GM12878 (cell line): Measurements from ENCODE around the gene SOX11. TPM values are rescaled to one million over a fixed set of nuclear protein-coding genes. Genes with fewer than 3 reads are reported as not detected.

ENCODE experiments used
- ATAC-seq: fragments of 200-7000 bp; cut with Tn5 transposase; 3 replicates; pipeline ENCODE4 v1.9.1; 2020; ENCODE audit warnings: mild to moderate bottlenecking, moderate library complexity
- BruUV-seq: library from RNA; stranded (reverse); fragments of 400-500 nt; replicated peaks from 2 replicates; lab custom pipeline; 2021; lab: Mats Ljungman, UMichigan
- CTCF ChIA-PET: fragments of 300-600 bp; sonication (Branson Sonifier 250); formaldehyde crosslinking; extraction: SDS; loops from one replicate; lab custom pipeline; 2021; ENCODE audit warnings: inconsistent platforms; lab: Yijun Ruan, JAX
- POLR2A ChIA-PET: fragments of 350-600 bp; formaldehyde crosslinking; extraction: SDS; loops from one replicate; lab custom pipeline; 2021; ENCODE audit warnings: inconsistent platforms; lab: Charles Lee
- RAD21 ChIA-PET: fragments of 300-600 bp; sonication (Branson Sonifier 250); formaldehyde crosslinking; loops from one replicate; lab custom pipeline; 2023; ENCODE audit warnings: antibody characterized with exemption; ENCODE audit not compliant: unreplicated experiment; lab: Charles Lee
- SMC1A ChIA-PET: fragments of 300-600 bp; sonication (Branson Sonifier 250); formaldehyde crosslinking; loops from one replicate; lab custom pipeline; 2023; ENCODE audit not compliant: unreplicated experiment, uncharacterized antibody; lab: Charles Lee
- DNase-seq: peaks from one replicate; pipeline ENCODE4 v3.0.0-alpha.2; 2011; ENCODE audit warnings: low read depth, low spot score
- FAIRE-seq: peaks from 3 replicates; lab custom pipeline; 2011; peaks lifted over from hg19 to GRCh38; lab: Jason Lieb, UNC
- H2AFZ ChIP-seq: 2 replicates; pipeline ENCODE4 v1.6.0; 2011; ENCODE audit warnings: low read depth, low read length, control low read depth; ENCODE audit not compliant: control insufficient read depth
- H3K27ac ChIP-seq: 2 replicates; pipeline ENCODE4 v1.5.1; 2011; ENCODE audit warnings: control low read depth; ENCODE audit not compliant: control insufficient read depth, insufficient read depth
- H3K27me3 ChIP-seq, 2 experiments: replicated peaks in 1 of 2; 2 replicates each; pipeline versions ENCODE4 v1.6.0 to v1.6.1; 2011; ENCODE audit warnings: low read length in 1 of 2; ENCODE audit not compliant: control insufficient read depth in 2 of 2, insufficient read depth in 2 of 2
- H3K36me3 ChIP-seq, 2 experiments: 2 replicates each; pipeline ENCODE4 v1.5.1; 2011; ENCODE audit warnings: low read length in 1 of 2; ENCODE audit not compliant: control insufficient read depth in 2 of 2, insufficient read depth in 2 of 2
- H3K4me1 ChIP-seq: 2 replicates; pipeline ENCODE4 v1.6.1; 2011; ENCODE audit warnings: mild to moderate bottlenecking, low read length, moderate library complexity, mixed read lengths; ENCODE audit not compliant: control insufficient read depth, insufficient read depth
- H3K4me2 ChIP-seq: 2 replicates; pipeline ENCODE4 v1.6.0; 2011; ENCODE audit warnings: control low read depth; ENCODE audit not compliant: control insufficient read depth, insufficient read depth
- H3K4me3 ChIP-seq: fragments of 200-600 bp; sonication (generic); 2 replicates; pipeline ENCODE4 v1.5.1; 2016
- H3K79me2 ChIP-seq: 2 replicates; pipeline ENCODE4 v1.6.0; 2011; ENCODE audit warnings: low read length; ENCODE audit not compliant: control insufficient read depth, insufficient read depth
- H3K9ac ChIP-seq: 2 replicates; pipeline ENCODE4 v1.8.0; 2011; ENCODE audit warnings: low read length, control low read depth, mixed read lengths; ENCODE audit not compliant: control insufficient read depth, insufficient read depth
- H3K9me3 ChIP-seq: replicated peaks from 3 replicates; pipeline ENCODE4 v1.5.1; 2011; ENCODE audit warnings: mild to moderate bottlenecking, low read length; ENCODE audit not compliant: control insufficient read depth, insufficient read depth
- H4K20me1 ChIP-seq: 2 replicates; pipeline ENCODE4 v1.6.0; 2011; ENCODE audit not compliant: control insufficient read depth, insufficient read depth
- ESRRA ChIP-seq: IDR thresholded peaks from 2 replicates; pipeline ENCODE4 v1.6.1; 2012; ENCODE audit warnings: mild to moderate bottlenecking, low read length, improper control_type of control experiment
- ETV6 ChIP-seq, 2 experiments: fragments of 450-650 bp in 1 of 2; IDR thresholded peaks in 1 of 2; conservative IDR thresholded peaks in 1 of 2; 2 replicates each; pipeline ENCODE4 v1.6.1; 2014; ENCODE audit warnings: antibody characterized with exemption in 1 of 2, borderline replicate concordance in 1 of 2, low read depth in 1 of 2, mild to moderate bottlenecking in 1 of 2, moderate library complexity in 1 of 2
- FOXK2 ChIP-seq: fragments of 450-650 bp; IDR thresholded peaks from 2 replicates; pipeline ENCODE4 v1.6.1; 2017; ENCODE audit warnings: mild to moderate bottlenecking, moderate library complexity
- GABPA ChIP-seq: IDR thresholded peaks from 2 replicates; pipeline ENCODE4 v1.6.1; 2014; ENCODE audit warnings: antibody characterized with exemption, low read depth, mild to moderate bottlenecking, inconsistent platforms
- HDGF ChIP-seq: fragments of 450-650 bp; IDR thresholded peaks from 2 replicates; pipeline ENCODE4 v1.6.1; 2016; ENCODE audit warnings: antibody characterized with exemption
- MTA2 ChIP-seq: fragments of 450-650 bp; IDR thresholded peaks from 2 replicates; pipeline ENCODE4 v1.6.1; 2016; ENCODE audit warnings: low read depth, mild to moderate bottlenecking, moderate library complexity
- NFYA ChIP-seq: IDR thresholded peaks from 2 replicates; pipeline ENCODE4 v1.6.1; 2011; ENCODE audit warnings: low read depth, mild to moderate bottlenecking, low read length, improper control_type of control experiment, borderline replicate concordance
- RAD51 ChIP-seq: fragments of 450-650 bp; IDR thresholded peaks from 2 replicates; pipeline ENCODE4 v1.6.1; 2016; ENCODE audit warnings: moderate library complexity, mild to moderate bottlenecking, inconsistent platforms
- SUPT20H ChIP-seq: IDR thresholded peaks from 2 replicates; pipeline ENCODE4 v1.6.1; 2011; ENCODE audit warnings: low read depth, mild to moderate bottlenecking, low read length, moderate library complexity, borderline replicate concordance; ENCODE audit not compliant: control insufficient read depth
- TCF12 ChIP-seq: IDR thresholded peaks from 2 replicates; pipeline ENCODE4 v1.6.1; 2011; ENCODE audit warnings: low read depth, mild to moderate bottlenecking, low read length
- TCF7 ChIP-seq: IDR thresholded peaks from 2 replicates; pipeline ENCODE4 v1.6.1; 2014; ENCODE audit warnings: antibody characterized with exemption, borderline replicate concordance
- ZSCAN29 ChIP-seq: fragments of 450-650 bp; IDR thresholded peaks from 2 replicates; pipeline ENCODE4 v1.6.1; 2017; ENCODE audit warnings: mild to moderate bottlenecking, moderate library complexity
- WGBS: methylation state at CpG from one replicate; pipeline ENCODE4 v1.1.6; 2016; ENCODE audit warnings: low lambda C conversion rate; ENCODE audit not compliant: insufficient replicate concordance, insufficient coverage; ENCODE audit errors: missing lambda C conversion rate; 5-methylcytosine and 5-hydroxymethylcytosine counted together
- in situ Hi-C: fragments of 300-500 bp; cut with MboI; formaldehyde crosslinking; loops from 9 replicates; pipeline ENCODE4 v1.14.3; 2018; ENCODE audit warnings: mixed read lengths
- intact Hi-C: fragments of 100-400 bp; cut with micrococcal nuclease; formaldehyde crosslinking; loops from one replicate; pipeline ENCODE4 v1.14.2; 2022; ENCODE audit not compliant: unreplicated experiment
- polyA plus RNA-seq, 11 experiments: library from polyadenylated mRNA; depleted of rRNA in 4 of 11; unstranded in 6 of 11; stranded (reverse) in 5 of 11; fragments of >200 nt; fragmentation: Nextera tagmentation in 4 of 11; fragmentation: Illumina TruSeq in 1 of 11; extraction: Ambion mirVana in 4 of 11; extraction: Trizol in 1 of 11; gene quantifications; 1 replicate in 1 of 11; 2 replicates in 10 of 11; pipeline versions ENCODE4 v1.2.1 to v1.2.3, GENCODE V29; 2011 to 2016; ENCODE audit warnings: inconsistent platforms in 2 of 11, missing spikeins in 2 of 11, low read depth in 1 of 11
- total RNA-seq, 4 experiments: library from RNA; depleted of rRNA in 3 of 4; stranded (reverse); fragments of >200 nt in 3 of 4; fragmentation: Illumina TruSeq in 1 of 4; extraction: Trizol in 1 of 4; gene quantifications; 2 replicates each; pipeline versions ENCODE4 v1.2.1 to v1.2.3, GENCODE V29; 2013 to 2021
- TF ChIP-seq, protein P1 (sequence below): fragments of 450-650 bp; formaldehyde crosslinking; IDR thresholded peaks from 2 replicates; pipeline ENCODE4 v1.5.0; 2022; ENCODE audit warnings: mild to moderate bottlenecking, missing genetic modification characterization
- TF ChIP-seq, protein P2 (sequence below): IDR thresholded peaks from 2 replicates; pipeline ENCODE4 v1.6.1; 2011; ENCODE audit warnings: low read depth, low read length, improper control_type of control experiment, borderline replicate concordance
- TF ChIP-seq, protein P3 (sequence below): fragments of 450-650 bp; IDR thresholded peaks from 2 replicates; pipeline ENCODE4 v1.6.1; 2018; ENCODE audit warnings: mild to moderate bottlenecking, low read depth, moderate library complexity; ENCODE audit not compliant: partially characterized antibody

SOX11 gene
- total and polyA plus RNA-seq, 10 of the 15 experiments (the other 5 are each of a cell fraction or from before 2014, with no cell fraction given), result 0.03 to 0.04 (median 0.03) TPM; not detected in 7

DNA sequence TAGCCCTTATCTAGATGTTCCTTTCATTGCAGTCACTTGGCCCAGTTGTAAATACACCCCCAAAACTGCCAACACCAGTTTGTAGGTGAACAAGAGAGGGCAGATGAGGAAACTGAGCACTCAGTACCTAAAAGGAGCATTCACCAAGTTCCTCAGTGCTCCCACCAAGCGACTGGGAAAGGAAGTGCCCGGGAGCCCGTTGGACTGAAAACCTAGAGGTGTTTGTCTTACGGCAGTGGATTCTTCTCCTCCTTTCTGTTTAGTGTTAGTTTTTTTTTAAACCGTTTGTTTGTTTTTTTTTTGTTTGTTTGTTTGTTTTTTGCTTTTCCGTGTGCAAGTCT is 43.3 kb downstream of the SOX11 start (continued):
- TF ChIP-seq, protein P1, sequence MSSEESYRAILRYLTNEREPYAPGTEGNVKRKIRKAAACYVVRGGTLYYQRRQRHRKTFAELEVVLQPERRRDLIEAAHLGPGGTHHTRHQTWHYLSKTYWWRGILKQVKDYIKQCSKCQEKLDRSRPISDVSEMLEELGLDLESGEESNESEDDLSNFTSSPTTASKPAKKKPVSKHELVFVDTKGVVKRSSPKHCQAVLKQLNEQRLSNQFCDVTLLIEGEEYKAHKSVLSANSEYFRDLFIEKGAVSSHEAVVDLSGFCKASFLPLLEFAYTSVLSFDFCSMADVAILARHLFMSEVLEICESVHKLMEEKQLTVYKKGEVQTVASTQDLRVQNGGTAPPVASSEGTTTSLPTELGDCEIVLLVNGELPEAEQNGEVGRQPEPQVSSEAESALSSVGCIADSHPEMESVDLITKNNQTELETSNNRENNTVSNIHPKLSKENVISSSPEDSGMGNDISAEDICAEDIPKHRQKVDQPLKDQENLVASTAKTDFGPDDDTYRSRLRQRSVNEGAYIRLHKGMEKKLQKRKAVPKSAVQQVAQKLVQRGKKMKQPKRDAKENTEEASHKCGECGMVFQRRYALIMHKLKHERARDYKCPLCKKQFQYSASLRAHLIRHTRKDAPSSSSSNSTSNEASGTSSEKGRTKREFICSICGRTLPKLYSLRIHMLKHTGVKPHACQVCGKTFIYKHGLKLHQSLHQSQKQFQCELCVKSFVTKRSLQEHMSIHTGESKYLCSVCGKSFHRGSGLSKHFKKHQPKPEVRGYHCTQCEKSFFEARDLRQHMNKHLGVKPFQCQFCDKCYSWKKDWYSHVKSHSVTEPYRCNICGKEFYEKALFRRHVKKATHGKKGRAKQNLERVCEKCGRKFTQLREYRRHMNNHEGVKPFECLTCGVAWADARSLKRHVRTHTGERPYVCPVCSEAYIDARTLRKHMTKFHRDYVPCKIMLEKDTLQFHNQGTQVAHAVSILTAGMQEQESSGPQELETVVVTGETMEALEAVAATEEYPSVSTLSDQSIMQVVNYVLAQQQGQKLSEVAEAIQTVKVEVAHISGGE (CRISPR knock-in tag), result no peak
- TF ChIP-seq TCF7 (no peak), HDGF (no peak), FOXK2 (no peak)
- TF ChIP-seq, protein P2, sequence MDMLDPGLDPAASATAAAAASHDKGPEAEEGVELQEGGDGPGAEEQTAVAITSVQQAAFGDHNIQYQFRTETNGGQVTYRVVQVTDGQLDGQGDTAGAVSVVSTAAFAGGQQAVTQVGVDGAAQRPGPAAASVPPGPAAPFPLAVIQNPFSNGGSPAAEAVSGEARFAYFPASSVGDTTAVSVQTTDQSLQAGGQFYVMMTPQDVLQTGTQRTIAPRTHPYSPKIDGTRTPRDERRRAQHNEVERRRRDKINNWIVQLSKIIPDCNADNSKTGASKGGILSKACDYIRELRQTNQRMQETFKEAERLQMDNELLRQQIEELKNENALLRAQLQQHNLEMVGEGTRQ, result no peak

DNA sequence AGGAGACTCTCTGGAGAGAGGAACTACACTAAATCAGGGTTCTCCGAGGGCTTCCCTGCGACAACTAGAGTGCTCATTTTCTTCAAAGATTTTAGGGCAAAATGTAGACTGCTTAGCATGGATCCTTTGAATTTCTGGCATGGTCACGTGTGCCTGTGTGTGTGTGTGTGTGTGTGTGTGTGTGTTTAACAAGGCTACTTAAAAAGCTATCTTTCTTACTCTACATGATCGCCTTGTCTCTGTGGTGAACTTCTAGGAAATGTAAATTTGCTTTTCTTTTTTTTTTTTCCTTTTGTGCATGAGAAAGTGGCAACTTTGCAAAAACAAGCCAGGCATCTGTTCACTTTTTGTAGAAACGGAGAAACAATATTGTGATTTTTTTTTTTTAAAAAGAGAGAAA is 43.9 kb downstream of the SOX11 start:
- Histone ChIP-seq H2AFZ (no peak overlapping the region), H3K9ac (no peak overlapping the region), H3K4me1 (no peaks in the 10 kb centered on the region), H4K20me1 (no peaks in the 10 kb centered on the region), H3K36me3 (no peaks in the 10 kb centered on the region), H3K27me3 (no peaks in the 10 kb centered on the region), H3K79me2 (no peaks in the 10 kb centered on the region), H3K4me3 (no peak overlapping the region), H3K9me3 (no peaks in the 10 kb centered on the region), H3K27ac (no peak overlapping the region), H3K4me2 (no peak overlapping the region)
- BruUV-seq, result no TSS peak
- ChIA-PET POLR2A (no interaction called here), SMC1A (no interaction called here), RAD21 (no interaction called here), CTCF (interaction anchor here (0.7 kb wide), 1 partner anchor 46 kb away, joined by 3 read pairs; no protein-coding TSS in a partner anchor)
- in situ Hi-C loops, result no loop called here
- no peak for ATAC-seq
- TF ChIP-seq GABPA (no peak), ETV6 (conservative IDR thresholded peaks at IDR 0.05 in 1 of 2, IDR thresholded peaks at IDR 0.05 in 1 of 2; ENCODE audit: borderline replicate concordance in 1 of 2, low read depth in 1 of 2) (no peak), ZSCAN29 (no peak), TCF12 (no peak), RAD51 (no peak), NFYA (no peak), SUPT20H (no peak), ESRRA (no peak), MTA2 (no peak)
- TF ChIP-seq, protein P2, result no peak
- TF ChIP-seq, protein P3, sequence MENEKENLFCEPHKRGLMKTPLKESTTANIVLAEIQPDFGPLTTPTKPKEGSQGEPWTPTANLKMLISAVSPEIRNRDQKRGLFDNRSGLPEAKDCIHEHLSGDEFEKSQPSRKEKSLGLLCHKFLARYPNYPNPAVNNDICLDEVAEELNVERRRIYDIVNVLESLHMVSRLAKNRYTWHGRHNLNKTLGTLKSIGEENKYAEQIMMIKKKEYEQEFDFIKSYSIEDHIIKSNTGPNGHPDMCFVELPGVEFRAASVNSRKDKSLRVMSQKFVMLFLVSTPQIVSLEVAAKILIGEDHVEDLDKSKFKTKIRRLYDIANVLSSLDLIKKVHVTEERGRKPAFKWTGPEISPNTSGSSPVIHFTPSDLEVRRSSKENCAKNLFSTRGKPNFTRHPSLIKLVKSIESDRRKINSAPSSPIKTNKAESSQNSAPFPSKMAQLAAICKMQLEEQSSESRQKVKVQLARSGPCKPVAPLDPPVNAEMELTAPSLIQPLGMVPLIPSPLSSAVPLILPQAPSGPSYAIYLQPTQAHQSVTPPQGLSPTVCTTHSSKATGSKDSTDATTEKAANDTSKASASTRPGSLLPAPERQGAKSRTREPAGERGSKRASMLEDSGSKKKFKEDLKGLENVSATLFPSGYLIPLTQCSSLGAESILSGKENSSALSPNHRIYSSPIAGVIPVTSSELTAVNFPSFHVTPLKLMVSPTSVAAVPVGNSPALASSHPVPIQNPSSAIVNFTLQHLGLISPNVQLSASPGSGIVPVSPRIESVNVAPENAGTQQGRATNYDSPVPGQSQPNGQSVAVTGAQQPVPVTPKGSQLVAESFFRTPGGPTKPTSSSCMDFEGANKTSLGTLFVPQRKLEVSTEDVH, result no peak
- no peak for DNase-seq
- intact Hi-C loops, result no loop called here
- WGBS, result 40% methylated on average over 5 of the region's 5 CpGs
- no peak for FAIRE-seq
